HepG2 (cell line): ENCODE data around the gene TMEM107. TPM values are rescaled to one million over a fixed set of nuclear protein-coding genes. Genes with fewer than 3 reads are reported as not detected.

Experiments
- CENPT ChIP-seq: sonication (generic); formaldehyde crosslinking; IDR thresholded peaks from 2 replicates; pipeline ENCODE4 v1.8.0; 2022; ENCODE audit warnings: low read depth, mild to moderate bottlenecking, moderate library complexity, missing genetic modification reagents
- CREB1 ChIP-seq, 2 experiments: fragments of 450-650 bp in 1 of 2; IDR thresholded peaks; 2 replicates each; pipeline ENCODE4 v1.6.1; 2016 to 2017; ENCODE audit warnings: control low read depth in 1 of 2, mild to moderate bottlenecking in 1 of 2, missing compliant biosample characterization in 1 of 2, missing genetic modification characterization in 1 of 2
- CTCF ChIP-seq: sonication (generic); formaldehyde crosslinking; IDR thresholded peaks from 2 replicates; pipeline ENCODE4 v1.5.0; 2020; ENCODE audit warnings: mild to moderate bottlenecking, missing genetic modification reagents, moderate library complexity
- MED8 ChIP-seq: sonication (generic); formaldehyde crosslinking; IDR thresholded peaks from 2 replicates; pipeline ENCODE4 v1.8.1; 2023; ENCODE audit warnings: mild to moderate bottlenecking, missing genetic modification reagents; ENCODE audit not compliant: insufficient replicate concordance
- ZFP36L2 ChIP-seq: sonication (generic); formaldehyde crosslinking; IDR thresholded peaks from 2 replicates; pipeline ENCODE4 v1.4.0; 2020; ENCODE audit warnings: missing genetic modification reagents
- ZKSCAN5 ChIP-seq: sonication (generic); formaldehyde crosslinking; IDR thresholded peaks from 2 replicates; pipeline ENCODE4 v1.5.1; 2020; ENCODE audit warnings: mild to moderate bottlenecking, missing genetic modification reagents
- ZNF556 ChIP-seq: sonication (generic); formaldehyde crosslinking; IDR thresholded peaks from 2 replicates; pipeline ENCODE4 v1.4.0; 2020; ENCODE audit warnings: mild to moderate bottlenecking, missing genetic modification reagents, borderline replicate concordance
- ZNF572 ChIP-seq: sonication (generic); formaldehyde crosslinking; IDR thresholded peaks from 2 replicates; pipeline ENCODE4 v1.5.1; 2020; ENCODE audit warnings: mild to moderate bottlenecking, missing genetic modification reagents
- polyA plus RNA-seq, 8 experiments: library from polyadenylated mRNA; depleted of rRNA in 3 of 8; stranded (reverse) in 7 of 8; unstranded in 1 of 8; fragments of >200 nt; fragmentation: Illumina TruSeq in 4 of 8; extraction: Trizol in 4 of 8; gene quantifications; 2 replicates each; pipeline versions ENCODE4 v1.2.1 to v1.2.3, GENCODE V29; 2011 to 2016; ENCODE audit warnings: low read depth in 4 of 8, missing spikeins in 1 of 8, mixed read lengths in 1 of 8; ENCODE audit not compliant: insufficient read depth in 1 of 8
- total RNA-seq, 5 experiments: library from RNA; depleted of rRNA; stranded (reverse); fragments of >200 nt; fragmentation: Illumina TruSeq; extraction: Trizol; gene quantifications; 2 replicates each; pipeline ENCODE4 v1.2.3, GENCODE V29; 2016; ENCODE audit warnings: low read depth in 1 of 5

The TMEM107 gene
- total and polyA plus RNA-seq, 2 of the 13 experiments (the other 11 are each of a cell fraction or from before 2014, with no cell fraction given) = 7.2 to 15.3 TPM

GRCh38 chr17:8223356-8224126, 47.4 kb upstream of the TMEM107 start (continued):
- TF ChIP-seq CTCF (CRISPR knock-in tag) (peak; percentile 87), ZNF572 (0 out of 2 replicates have a peak, but pooled peaks have one; percentile 80), CREB1 (IDR thresholded peaks at IDR 0.05) (no peak), CREB1 (CRISPR knock-in tag; IDR thresholded peaks at IDR 0.05) (no peak), CENPT (no peak), ZFP36L2 (CRISPR knock-in tag) (no peak), ZNF556 (CRISPR knock-in tag) (0 out of 2 replicates have a peak, but pooled peaks have one; percentile 32), ZKSCAN5 (no peak), MED8 (CRISPR knock-in tag) (no peak)
